GM12892 (cell line): ENCODE results near the gene RTTN.

Experiments used
- POLR2A ChIP-seq: IDR thresholded peaks from 2 replicates; pipeline ENCODE4 v1.6.1; 2011; ENCODE audit warnings: low read depth, low read length, control low read depth
- POLR2AphosphoS5 ChIP-seq: IDR thresholded peaks from 2 replicates; pipeline ENCODE4 v1.6.1; 2011; ENCODE audit warnings: low read depth, low read length, control low read depth
- TAF1 ChIP-seq: IDR thresholded peaks from 2 replicates; pipeline ENCODE4 v1.6.1; 2011; ENCODE audit warnings: low read depth, mild to moderate bottlenecking, control low read depth, low read length, borderline replicate concordance

DNA sequence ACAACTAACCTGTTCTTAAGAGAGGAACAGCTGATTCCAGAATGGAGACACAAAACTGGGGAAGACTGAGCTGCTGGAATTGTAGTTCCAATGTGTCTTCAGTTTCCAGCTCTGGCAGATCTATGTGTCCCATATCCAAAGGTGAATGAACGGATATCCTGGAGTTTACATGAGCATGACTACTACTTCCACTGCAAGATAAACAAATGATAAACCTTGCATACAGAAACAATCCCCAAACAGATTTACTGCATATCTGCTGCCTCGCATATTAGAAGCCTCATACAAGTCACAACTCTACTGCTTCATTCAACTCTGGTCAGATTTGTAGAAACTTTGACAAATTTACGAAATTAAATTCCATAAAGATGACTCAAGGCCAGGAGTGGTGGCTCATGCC lies 15.0 kb downstream of the RTTN start:
- TF ChIP-seq POLR2A = no peak
- TF ChIP-seq TAF1 = no peak
- TF ChIP-seq POLR2AphosphoS5 = no peak
